Stimulated activated CD8-positive, alpha-beta memory T cell treated with anti-CD3 and anti-CD28 coated beads, Interleukin-2, amount 100 ng/mL, for 1 hour (primary cell): Measurements from ENCODE around the gene CS.
"Not testable (repeated sequence)": the region's sequence is repeated elsewhere in the genome, so short reads cannot be mapped to it uniquely, and the experiment has no call there.

Experiments used
- DNase-seq, 2 donors: peaks; one replicate each; pipeline ENCODE4 v3.0.0-alpha.2; 2020; ENCODE audit warnings: low read depth in 2 of 2

Gene CS

DNA sequence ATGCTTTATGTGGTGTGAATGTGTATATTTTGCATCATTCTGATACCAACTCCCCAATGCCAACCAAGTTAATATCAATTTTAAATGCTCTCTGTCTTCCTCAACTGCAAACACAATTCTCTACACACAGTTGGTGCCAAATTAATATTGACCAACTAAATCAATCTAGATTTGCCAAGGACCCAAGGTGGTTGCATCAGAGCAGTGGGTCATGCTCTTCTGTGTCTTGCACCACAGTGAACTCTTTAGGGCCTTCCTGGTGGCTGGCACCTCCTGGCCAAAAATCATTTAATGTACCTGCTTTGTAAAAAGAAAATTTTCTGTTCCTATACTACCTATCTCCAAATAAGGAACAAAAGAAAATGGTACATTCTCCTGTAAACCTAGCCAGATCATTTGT lies 19.3 kb downstream of the CS start:
- no peak for DNase-seq

DNA sequence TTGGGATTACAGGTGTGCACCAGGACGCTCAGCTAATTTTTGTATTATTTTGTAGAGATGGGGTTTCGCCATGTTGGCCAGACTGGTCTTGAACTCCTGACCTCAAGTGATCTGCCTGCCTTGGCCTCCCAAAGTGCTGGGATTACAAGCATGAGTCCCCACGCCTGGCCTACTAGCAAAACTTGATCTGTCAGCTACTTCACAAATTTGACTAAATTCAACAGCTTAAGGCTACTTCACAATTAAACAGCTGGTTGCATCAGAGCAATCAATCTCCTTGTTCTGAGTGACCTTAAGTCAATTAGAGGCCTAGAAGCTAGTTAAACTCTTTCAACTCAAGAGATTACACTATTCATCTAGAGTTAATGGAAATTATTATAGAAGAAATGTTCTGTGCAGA lies 21.2 kb downstream of the CS start:
- no peak for DNase-seq

DNA sequence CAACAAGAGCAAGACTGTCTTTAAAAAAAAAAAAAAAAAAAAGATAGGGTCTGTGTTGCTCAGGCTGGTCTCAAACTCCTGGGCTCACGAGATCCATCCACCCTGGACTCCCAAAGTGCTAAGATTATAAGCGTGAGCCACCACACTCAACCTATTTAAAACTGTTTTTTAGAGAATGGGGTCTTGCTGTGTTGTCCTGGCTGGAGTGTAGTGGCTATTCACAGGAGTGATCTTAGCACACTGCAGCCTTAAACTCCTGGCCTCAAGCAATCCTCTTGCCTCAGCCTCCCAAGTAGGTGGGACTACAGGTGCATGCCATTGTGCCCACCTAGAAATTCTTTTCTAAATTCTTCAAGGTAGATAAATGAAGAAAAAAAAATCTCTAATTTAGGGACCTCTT lies 25.8 kb downstream of the CS start:
- no peak for DNase-seq

DNA sequence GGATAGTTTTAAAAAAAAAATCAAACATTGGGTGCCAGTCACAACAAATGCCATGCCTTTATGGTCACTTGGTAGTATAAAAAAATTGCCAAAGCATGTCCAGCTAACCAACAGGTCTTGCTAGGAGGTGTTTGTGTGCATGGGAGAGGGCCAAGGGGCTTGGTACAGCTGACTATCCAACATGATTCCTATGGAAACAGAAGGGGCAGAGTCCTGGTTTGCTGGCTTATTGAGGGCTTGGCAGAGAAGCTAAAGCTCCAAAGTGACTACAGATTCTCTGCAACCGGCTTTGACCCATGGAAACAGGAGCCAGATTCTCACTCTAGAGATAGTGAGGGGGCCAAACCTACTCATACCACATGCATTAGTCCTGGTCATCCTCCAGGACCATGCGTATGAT lies 27.7 kb downstream of the CS start:
- not testable (repeated sequence) for DNase-seq

DNA sequence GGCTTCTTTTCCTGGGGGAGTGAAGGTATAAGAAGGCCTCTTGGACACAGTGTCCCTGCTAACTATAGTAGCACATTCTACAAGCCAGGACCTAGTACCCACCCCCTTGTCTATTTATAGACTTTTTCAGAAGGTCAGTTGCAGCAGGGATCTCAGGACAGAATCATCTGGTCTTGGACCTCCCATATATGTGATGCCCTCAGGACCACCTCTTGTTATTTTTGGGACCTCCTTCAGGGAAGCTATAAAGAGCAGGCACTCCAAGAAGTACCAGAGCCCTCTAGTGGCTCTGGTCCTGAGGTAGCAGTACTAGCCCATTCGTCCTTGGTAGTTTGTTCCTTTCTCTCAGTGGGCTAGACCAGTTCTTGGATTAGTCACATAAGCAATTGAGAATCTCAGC lies 29.1 kb downstream of the CS start:
- no peak for DNase-seq

DNA sequence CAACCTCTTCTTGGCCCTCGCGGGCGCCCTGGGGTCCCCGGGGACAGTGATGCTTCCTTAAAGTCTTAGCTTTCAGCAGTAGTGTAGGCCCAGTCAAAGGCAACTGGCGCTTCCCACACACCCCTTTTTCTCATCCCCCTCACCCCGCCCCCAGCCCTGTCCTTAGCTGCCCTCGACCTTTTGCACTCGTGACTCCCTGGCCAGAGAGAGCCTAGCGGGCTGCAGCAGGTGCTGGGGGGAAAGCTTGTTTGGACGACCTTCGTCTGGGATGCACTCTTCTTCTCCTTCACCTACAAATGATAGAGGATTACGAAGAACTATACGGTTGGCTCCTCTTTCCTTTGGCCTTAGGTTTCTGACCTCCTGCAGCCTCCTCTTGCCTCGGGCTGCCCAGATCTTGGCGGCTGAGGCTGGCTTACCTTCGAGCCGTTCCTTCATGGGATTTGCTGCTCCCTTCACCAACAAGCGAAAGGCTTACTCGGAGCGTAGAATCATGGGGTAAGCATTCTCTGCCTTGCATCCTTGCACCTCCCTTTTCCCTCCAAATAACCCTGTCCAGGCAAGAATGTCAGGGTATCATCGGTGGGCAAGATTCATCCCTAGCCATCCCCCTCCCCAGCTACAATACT lies 32.6 kb downstream of the CS start:
- no peak for DNase-seq

DNA sequence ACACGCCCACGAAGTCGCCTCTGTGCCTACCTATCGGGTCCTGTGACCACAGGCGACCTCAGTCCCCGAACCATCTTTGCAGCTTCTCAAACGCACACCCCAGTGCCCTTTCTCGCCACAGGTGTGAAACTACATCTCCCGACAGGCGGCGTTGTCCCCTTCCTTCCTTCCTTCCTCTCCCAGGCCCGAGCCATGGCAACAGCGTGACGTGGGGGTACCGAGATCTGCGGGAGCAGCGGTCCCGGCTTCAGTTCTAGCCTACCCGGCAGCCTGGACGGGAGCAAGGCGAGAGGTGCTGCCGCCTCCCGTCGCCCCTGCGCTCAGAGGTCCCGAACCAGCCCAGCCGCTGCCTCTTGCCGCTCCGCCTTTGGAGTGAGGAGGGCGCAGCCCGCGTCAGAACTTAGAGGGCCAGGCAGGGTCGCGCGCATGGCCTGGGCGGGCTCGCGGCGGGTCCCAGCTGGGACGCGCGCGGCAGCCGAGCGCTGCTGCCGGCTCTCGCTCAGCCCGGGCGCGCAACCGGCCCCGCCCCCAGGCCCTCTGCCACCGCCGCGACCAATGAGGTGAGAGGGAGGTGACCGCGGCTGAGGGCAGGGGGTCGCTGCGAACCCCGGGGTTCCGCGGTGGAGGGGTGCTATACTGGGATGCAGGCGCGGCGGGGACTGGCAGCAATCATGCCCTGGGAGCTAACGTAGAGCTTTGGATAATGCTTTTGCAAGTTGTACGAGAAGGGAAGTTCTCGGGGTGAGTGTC lies 33.3 kb downstream of the CS start, which contains the start of gene COQ10A:
Gene COQ10A, plus strand, starts transcription at position 250 of the 750 bp plus-strand sequence. Its CDS starts 177 bp downstream, at position 427.
- DNase-seq = peak; percentile 74 to 80

DNA sequence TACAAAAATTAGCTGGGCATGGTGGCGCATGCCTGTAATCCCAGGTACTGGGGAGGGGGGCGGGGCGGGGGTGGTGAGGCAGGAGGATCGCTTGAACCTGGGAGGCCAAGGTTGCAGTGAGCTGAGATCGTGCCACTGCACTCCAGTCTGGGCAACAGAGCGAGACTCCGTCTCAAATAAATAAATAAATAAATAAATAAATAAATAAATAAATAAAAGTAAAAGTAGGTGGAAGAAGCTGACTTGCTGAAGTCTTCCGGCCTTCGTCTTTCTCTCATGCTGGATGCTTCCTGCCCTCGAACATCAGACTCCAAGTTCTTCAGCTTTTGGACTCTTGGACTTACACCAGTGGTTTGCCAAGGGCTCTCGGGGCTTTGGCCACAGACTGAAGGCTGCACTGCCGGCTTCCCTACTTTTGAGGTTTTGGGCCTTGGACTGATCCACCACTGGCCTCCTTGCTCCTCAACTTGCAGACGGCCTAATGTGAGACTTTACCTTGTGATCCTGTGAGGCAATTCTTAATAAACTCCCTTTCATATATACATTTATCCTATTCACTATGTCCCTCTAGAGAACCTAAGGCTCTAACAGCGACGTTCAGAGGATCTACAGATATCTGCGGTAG lies 34.0 kb downstream of the CS start:
- not testable (repeated sequence) for DNase-seq

DNA sequence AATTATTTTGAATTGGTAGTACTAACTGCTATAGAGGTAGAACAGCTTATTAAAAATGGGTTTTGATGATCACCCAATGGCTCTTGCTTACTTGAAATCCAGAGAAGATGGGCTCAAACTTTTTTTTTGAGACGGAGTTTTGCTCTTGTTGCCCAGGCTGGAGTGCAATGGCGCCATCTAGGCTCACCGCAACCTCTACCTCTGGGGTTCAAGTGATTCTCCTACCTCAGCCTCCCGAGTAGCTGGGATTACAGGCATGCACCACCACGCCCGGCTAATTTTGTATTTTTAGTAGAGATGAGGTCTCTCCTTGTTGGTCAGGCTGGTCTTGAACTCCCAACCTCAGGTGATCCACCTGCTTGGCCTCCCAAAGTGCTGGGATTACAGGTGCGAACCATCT lies 37.2 kb downstream of the CS start:
- DNase-seq = not testable (repeated sequence)

DNA sequence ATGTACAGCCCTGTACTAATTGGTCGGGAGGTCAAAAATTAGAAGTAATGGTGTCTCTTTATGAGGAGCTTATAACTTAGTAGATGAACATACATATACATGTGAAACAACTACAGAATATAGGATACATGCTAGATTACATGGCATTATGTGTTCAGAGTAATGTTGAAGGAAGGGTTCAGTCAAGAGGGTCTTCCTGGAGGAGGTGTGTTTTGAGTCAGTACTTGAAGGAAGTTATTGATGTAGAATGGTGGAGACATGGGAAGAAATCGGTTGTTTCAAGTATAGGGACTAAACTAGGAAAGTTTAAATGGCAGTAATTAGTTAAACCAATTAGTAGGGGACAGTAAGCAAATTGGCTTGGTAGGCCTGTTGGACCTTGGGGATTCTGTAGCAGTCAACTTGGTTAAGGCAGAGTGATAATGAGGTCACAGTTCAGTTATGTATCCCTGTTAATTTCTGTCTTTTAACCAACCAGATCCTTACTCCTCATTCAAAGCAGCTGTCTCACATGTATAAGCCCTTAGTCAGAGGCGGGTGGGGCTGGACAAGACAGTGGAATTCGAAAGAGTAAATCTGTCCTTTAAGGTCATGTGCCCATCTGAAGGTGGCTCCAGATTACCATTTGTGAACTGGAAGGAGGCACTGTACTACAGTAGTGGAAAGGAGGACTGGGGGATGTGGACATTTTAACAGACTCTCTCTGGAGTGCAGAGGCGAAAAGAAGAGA lies 38.5 kb downstream of the CS start:
- no peak for DNase-seq

DNA sequence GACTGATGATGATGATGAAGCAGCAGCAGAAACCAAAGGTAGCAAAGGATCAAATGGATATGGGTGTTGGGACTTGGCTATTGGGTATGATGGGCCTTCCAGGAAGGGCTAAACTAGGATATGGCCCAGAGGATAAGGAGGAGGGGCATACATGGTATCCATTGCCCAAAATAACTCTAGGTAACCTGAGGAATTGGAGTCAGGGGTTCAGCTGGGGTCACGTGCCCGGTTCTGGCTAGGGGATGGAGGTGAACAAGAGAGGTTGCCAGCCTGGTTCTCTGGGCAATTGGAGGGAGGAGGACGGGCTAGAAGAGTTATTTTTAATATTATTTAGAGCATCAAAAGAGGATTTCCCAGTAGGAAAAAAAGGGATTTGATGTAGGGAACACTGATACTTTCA lies 39.2 kb downstream of the CS start:
- DNase-seq = no peak

DNA sequence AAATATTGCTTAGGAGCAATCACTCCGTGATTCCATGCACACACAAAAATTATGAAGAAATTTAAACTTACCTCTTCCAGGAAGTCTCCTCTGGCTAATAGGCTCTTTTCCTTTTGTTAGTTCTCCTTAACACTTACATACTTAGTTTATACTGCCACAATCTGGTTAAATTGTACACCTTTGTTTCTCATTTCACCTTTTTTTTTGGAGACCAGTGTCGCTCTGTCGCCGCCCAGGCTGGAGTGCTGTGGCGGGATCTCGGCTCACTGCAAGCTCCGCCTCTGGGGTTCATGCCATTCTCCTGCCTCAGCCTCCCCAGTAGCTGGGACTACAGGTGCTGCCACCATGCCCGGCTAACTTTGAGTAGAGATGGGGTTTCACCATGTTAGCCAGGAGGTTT lies 39.8 kb downstream of the CS start:
- no peak for DNase-seq

DNA sequence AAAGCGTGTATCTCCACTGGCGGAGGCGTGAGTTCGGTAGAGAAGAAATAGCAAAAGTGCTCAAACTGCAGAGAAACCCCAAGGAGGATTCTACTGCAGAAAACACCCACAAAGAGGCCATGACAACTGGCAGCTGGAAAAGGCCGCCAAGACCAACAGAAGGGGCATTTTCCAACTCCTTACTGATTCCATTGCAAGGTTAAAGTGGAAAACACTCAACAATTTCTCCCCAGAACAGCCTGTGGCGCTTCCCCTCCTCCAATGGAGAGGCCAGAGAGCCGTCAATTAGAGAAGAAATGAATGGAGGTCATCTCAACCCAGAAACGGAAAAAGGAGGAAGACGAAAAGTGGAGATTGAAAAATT lies 41.3 kb downstream of the CS start:
- no peak for DNase-seq

DNA sequence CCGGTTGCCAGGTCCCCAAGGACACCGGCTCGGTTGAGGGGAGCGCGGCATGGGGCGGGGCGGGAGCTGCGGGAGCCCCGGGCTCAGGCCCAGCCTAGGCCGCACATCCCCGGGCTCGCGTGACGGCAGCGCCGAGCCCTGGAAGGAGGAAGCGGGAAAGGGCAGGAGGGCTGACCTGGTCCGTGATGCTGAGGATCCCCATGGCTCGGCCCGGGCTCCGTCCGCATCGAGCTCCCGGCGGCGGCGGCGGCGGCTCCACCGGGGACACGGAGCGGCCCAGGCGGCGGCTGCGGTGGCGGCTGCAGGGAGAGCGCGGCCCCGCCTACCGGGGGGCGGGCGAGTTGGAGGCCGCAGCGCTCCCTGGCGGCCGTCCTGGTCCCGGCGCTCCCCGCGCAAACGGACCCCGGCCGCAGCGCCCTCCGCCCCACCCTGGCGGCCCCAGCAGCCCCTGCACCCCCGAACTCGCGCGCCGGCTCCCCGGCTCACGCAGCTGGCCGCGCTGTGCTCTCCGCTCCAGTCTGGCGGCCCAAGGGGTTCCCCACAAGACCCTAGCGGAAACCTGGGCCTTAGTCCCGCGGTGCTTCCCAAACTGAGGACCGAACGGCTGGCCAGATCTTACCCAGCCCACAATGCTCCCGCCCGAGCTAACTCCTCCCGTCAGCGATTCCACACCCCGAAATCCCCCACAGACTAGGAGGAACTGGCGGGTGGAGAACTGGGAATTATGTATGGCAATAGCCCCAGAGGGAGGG lies 41.9 kb downstream of the CS start, which contains the start of gene ANKRD52:
Gene ANKRD52, minus strand, starts transcription at position 317 of the 752 bp plus-strand sequence. Its CDS starts 115 bp downstream, at position 202.
- peak; percentile 55 to 62 for DNase-seq

DNA sequence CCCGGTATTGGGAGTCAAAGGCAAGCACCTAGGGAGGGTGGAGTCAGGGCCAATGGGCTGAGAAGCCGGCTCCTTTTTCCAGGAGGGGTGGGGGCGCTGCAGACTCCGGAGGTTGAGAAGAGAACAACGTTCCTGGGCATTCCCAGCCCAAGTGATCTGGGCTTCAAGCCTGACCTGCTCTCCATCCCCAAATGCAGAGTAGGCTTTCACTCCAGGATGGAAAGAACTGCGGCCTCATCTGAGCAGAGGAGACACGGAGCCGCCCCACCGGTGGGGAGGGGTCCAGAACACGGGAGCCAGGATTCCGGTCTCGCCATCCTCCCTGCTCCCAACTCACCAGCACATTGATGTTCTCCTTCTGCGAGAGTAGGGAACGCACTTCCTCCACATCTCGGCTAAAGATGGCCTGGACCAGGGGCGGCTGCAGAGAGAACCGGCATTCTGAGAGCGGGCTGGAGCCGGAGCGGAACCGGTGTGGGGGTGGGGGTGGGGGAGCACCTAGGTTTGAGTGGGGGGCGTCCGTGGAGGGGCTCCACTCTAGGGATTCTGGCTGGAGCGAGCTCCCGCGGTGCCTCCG lies 42.6 kb downstream of the CS start:
- DNase-seq = no peak

DNA sequence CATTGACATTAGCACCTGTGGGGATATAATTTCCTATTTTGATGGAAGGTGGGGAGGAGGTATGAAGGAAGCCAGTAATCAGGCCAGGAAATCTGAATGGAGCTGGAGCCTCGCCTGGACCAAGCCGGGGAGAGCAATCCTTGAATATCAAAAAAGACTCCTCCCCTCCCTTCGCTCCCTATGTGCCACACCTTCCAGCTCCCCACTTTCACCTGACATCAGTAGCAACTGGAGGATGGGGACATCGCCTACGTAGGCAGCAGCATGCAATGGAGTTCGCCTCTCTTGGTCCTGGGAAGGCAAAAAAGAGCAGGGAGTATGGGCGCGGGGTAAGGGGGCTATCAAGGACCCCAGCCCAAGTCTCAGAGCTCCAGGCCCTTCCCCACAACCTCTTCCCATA lies 43.1 kb downstream of the CS start:
- DNase-seq = no peak

DNA sequence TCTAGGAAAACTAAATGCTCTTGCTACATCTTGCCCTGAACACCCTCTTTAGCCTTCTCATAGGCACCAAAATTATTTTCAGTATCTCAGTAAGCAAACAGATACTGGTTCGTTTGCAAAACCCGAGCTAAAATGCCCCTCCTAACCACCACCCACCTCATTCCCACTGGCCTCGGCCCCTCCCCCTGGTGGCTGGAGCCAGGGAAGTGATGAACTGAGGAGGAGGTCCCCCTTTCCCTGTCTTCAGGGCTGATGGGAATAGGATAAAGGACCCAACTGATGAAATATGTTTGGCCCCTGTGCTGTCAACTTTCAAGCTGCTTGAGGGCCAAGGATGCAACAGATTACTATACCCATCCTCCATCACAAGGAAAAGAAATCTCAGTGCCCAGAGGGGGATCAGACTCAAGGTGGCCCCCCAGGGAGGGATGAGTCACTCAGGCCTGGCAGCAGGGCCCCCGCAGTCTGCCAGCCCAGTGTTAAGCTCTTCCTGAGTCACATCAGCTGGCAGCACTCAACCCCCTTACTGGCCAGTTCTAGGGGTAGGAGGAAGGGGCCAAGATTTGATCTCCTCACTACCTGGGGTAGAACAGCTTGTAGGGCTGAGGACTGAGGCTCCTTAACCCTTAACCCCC lies 43.7 kb downstream of the CS start:
- DNase-seq = no peak

DNA sequence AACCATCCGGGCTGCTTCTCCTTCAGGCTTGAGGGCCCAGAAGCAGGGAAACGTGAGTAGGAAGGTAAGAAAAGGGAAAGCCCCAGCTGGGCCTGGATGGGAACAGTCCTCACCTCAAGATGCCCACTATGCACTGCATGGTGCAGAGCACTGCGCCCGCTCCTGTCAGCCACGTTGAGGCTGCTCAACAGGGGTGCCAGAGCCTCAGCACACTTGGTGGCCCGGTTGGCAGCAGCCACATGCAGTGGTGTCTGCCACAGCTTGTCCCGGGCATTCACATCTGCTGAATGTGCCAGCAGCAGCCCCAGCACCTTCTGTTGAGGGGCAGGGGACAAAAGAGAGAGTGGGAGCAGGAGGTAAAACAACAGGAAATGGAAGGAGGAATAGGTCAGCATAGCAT lies 44.5 kb downstream of the CS start:
- no peak for DNase-seq

DNA sequence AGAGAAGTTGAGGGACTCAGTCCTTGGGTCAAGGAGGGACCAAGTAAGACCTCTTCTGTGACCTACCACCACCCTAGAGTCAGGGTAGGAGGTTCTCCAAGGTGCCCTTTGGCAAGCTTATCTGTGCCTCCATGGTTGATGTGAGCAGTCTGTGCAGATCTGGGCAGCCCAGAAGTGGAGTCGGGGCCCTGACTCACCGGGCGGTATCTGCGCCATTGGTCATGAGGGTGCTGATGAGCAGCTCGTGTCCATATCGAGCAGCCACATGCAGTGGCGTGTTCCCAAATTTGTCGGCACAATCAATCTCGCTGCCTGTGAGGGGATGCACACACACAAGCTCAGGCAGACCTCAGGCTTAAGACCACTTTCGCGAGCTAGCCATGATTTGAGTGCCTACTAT lies 47.0 kb downstream of the CS start:
- no peak for DNase-seq

DNA sequence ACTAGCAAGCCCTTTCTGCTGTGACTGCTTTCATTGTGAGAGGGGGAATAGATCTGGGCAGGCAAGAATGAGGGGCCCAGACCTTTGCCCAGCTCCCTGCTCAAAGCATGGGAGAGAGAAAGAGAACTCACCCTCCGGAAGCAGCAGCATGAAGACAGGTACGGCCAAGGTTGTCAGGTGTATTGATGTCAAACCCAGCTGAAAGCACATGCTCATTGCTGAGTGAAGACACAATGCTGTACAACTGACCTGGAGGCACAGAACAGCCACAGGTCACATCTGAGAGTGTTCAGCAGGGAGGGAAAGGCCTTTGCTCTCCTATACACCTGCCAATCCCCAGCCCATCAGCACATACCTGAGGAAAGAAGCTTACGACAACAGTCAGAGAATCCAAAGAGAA lies 47.5 kb downstream of the CS start:
- DNase-seq = no peak

DNA sequence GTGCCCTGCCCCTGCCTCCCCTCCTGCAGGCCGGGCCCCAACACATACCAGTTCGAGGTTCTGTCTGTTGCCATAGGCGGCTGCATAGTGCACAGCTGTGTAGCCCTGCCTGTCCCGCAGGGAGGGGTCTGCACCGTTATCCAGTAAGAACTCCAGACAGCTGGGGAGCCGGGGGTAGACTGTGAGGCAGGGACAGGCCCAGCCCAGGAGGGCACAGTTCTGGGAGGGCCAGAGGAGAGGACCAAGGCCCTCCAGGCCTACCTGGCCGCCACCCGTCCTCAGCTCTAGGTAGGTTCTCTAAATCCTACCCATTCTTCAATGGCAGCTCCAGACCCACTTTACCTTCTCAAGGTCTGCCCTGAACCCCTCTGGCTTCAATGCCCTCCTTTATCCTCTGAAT lies 51.4 kb downstream of the CS start:
- DNase-seq = no peak
